Umbilical cord (tissue), 2 donors: ENCODE measurements around the gene USH1G. TPM values are rescaled to one million over a fixed set of nuclear protein-coding genes. Genes with fewer than 3 reads are reported as not detected.

Experiments
- DNase-seq: peaks from one replicate; pipeline ENCODE4 v3.0.0-alpha.2; 2015; ENCODE audit warnings: low spot score
- total RNA-seq: library from RNA; depleted of rRNA; stranded (reverse); fragments of >200 nt; gene quantifications from one replicate; pipeline ENCODE4 v1.2.3, GENCODE V29; 2014; ENCODE audit warnings: low replicate concordance; ENCODE audit not compliant: insufficient read depth

Gene USH1G
- total RNA-seq, 1 donor from 2014 or later = 2.9 TPM

GRCh38 chr17:74903671-74904070, 19.4 kb downstream of the USH1G start:
- no peak for DNase-seq

GRCh38 chr17:74903034-74903433, 20.0 kb downstream of the USH1G start:
- no peak for DNase-seq

GRCh38 chr17:74901353-74902135, 21.5 kb downstream of the USH1G start:
- no peak for DNase-seq

DNA sequence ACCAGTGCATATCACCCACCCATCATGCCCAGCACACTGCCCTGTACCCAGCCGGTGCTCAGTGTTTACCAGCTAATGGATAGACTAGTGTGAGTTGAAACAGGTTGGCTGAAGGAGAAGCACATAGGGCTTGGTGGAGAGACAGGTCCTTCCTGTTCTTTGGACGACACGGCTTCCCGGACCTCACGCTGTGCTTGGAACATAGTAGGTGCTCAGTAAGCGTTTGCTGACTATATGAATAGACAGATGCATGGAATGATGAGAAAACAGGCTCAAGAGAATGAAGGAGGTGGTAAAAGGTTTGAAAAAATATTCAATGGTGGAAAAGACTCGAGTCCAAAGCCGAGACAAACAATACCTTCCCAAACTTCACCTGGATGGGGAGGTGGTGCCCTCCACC, 22.8 kb downstream of the USH1G start:
- no peak for DNase-seq

DNA sequence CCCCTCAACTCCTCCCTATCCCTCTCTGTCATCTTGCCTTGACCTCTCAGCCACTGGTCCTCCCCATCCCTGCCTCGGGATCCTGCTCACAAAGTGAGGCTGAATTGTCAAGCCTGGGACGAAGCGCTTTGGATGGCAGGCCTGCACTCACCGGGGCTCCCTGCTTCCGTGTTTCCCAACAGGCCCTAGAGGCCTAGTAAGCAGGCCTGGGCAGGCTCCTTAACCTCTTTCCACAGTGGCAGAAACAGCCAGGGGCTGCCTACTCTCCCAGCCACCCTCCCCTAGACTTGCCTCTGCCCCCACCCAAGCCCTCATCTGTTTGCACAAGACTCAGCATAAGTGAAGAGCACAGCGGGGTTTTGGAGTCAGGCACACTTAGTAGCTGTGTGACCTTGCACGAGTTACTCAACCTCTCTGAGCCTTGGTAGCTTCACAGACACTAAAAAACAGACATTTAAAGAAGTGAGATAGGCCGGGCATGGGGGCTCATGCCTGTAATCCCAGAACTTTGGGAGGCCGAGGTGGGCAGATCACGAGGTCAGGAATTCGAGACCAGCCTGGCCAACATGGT, 24.6 kb downstream of the USH1G start:
- DNase-seq = peak; percentile 22

DNA sequence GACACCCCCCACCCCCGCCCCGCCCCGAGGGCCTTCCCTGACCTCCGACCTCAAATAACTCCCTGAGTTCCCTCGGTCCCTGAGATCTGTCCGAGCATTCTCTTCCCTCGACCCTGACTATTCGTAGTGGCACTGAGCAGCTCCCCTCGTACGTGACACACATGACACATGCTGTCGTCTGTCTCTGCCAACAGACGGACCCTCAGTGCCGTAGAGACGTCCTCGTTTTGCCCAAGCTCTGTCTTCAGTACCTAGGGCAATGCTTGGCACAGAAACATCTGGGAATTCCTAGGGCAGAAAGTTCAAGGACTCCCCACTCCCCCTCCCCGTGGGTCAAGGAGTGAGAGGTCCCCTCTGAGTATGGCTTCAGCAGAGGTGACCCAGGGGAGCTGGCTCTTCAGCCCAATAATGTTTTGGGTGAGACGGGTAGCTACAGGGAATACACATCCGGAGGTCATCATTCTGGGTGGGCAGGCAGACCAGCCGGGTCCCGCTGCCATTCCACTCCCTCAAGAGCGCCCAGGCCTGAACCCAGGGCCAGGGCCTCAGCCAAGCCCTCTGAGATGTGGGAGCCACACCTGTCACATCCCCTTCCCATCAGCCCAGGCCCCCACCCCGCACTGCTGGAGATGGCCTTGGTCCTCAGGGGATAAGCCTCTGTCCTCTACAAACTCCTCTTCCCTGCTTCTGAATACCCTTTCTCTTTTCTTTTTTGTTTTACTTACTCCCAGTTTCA, 29.0 kb downstream of the USH1G start:
- DNase-seq = no peak

DNA sequence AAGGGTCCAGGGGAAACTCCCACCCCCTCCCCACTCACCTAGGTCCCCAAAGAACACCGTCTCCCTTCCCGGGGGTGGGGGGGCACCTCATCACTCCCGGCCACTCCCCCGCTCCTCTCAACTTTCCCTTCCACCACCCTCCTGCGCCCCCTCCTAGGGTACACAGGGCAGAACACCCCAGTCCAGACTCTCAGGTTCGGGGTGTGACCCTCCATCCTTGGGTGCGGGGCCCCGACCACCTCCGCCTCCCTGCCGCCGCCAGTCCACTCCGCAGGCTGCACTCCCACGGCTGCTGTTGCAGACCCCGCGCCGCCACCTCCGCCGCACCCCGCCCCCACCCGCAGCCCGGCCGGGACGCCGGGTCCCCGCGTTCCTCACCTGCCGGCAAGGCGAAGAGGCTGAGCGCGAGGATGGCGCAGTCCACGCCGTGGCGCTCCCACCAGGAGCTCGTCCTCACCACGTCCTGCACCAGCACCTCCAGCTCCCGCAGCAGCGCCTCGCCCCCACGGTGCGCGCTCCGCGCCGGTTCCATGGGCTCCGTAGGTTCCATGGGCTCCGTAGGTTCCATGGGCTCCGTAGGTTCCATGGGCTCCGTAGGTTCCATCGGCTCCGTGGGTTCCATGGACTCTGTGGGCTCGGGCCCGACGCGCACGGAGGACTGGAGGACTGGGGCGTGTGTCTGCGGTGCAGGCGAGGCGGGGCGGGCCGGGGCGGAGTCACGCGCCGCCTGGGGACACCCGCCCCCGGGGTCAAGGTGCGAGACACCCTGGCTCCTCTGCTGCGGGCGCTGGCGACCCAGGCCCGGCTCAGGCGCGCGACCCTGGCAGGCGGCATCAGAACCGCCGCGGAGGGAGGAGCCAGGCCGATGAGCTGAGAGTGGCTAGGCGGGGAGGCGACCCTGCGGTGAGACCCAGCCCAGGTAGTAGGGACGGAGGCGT, 29.8 kb downstream of the USH1G start, which contains the start of gene FADS6:
Gene FADS6 (minus strand): TSS at position 660 of the 938 bp plus-strand sequence. CDS start 38 bp downstream, at position 622.
- no peak for DNase-seq

- no peak for DNase-seq
These were observed 30.8 kb downstream of the USH1G start for GRCh38 chr17:74892013-74892841.

DNA sequence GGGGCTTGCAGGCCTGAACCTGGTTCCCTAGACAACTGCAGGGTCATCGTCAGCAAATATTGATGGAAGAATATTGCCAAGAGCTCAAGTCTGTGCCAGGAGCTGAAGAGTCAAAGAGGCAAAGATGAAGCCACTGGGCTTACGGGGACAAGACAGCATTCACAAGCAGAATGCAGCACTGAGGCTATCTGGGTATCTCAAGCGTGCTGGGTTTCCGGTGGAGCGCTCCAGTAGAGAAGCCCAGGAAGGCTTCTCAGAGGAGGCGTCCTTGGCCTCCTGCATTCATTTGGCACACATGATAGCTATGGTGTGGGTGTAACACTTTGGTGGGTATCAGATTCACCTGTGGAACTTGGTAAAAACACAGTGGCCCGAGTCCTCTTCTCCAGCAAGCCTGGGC, 32.5 kb downstream of the USH1G start:
- DNase-seq = no peak

DNA sequence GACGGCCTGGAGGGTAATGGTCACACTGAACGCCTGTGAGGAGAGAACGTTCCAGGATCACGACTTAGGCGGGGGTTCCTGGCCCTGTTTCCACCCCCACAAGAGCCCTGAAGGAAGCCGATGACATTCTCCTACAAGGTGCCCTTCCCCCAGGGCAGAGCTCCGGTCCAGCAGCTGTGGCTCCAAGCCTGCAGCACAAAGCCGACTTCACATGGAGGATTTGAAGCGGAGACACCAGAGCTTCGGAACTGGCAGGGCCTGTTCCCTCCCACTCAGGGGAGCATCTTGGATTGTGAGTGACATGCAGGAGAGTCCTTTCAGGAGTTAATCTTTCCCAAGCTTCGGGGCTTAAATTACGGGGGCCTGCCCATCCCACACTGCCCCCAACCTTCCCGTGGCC, 34.6 kb downstream of the USH1G start:
- no peak for DNase-seq

- DNase-seq = no peak
These were observed 39.8 kb downstream of the USH1G start for GRCh38 chr17:74883241-74883745.

DNA sequence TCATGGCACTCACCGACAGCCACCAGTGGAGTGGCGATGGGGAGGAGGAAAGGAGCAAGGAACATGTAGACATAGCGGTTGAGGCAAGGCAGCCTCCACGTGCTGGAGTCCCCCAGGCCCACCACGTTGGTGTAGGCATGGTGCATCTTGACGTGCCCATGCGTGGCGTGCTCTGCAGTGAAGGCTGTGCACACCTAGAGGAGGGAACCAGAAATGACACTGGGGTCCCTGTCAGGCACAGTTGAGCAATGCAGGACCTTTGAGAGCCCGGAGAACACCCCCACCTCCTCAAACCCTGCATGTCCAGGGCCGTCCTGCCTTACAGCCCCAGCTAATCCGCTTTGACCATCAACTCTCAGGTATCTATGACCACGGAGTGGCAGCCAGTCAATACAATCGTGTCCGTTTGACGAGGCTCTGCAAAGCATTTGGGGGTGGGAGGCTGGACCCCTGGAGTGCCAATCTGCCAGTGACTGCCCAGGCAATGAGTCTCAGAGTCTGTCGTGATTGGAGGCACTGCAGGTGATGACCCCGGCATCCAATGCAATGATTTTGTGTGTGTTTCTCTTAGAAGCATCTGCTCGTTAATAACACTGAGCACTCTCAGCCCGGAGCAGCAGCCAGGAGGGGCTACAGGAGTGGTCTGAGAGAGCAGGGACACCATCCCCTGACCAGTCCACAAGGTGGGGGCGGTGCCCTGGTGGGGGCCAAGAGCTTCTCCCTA, 40.4 kb downstream of the USH1G start:
- DNase-seq = no peak

DNA sequence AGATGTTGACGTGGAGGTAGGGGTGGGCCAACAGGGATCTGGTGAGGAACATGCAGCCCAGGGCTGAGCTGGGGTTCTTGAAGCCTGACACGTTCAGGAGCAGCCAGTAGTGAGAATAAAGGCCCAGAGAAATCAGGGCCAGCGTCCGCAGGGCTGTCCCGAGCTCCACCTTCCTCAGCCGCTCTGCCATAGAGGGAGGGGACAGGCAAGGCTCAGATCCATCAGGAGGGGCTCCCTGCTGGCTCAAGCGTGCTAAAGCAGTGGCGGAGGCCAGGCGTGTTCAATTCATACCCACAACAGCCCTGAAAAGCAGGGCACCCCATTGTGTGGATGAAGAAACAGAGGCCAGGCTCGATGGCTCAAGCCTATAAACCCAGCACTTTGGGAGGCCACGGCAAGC, 42.0 kb downstream of the USH1G start:
- no peak for DNase-seq

- no peak for DNase-seq
These were observed 43.7 kb downstream of the USH1G start for GRCh38 chr17:74879308-74879707.

DNA sequence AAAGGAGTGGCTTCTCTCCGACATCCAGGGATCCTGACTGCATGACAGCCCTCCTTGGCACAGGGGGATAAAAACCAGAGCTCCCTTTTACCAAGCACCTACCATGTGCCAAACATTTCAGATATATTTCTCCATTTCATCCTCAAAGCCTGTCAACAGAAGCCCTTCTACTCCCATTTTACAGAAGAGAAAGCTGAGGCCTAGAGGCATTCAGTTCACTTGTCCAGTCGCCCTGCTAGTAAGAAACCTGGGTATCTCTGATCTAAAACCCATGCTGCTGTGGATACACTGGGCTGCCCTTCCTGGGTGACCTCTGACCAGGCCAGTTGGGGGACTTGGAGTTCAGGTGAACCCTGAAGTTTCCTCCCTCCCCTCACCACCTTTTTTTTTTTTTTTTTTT, 44.4 kb downstream of the USH1G start:
- no peak for DNase-seq

DNA sequence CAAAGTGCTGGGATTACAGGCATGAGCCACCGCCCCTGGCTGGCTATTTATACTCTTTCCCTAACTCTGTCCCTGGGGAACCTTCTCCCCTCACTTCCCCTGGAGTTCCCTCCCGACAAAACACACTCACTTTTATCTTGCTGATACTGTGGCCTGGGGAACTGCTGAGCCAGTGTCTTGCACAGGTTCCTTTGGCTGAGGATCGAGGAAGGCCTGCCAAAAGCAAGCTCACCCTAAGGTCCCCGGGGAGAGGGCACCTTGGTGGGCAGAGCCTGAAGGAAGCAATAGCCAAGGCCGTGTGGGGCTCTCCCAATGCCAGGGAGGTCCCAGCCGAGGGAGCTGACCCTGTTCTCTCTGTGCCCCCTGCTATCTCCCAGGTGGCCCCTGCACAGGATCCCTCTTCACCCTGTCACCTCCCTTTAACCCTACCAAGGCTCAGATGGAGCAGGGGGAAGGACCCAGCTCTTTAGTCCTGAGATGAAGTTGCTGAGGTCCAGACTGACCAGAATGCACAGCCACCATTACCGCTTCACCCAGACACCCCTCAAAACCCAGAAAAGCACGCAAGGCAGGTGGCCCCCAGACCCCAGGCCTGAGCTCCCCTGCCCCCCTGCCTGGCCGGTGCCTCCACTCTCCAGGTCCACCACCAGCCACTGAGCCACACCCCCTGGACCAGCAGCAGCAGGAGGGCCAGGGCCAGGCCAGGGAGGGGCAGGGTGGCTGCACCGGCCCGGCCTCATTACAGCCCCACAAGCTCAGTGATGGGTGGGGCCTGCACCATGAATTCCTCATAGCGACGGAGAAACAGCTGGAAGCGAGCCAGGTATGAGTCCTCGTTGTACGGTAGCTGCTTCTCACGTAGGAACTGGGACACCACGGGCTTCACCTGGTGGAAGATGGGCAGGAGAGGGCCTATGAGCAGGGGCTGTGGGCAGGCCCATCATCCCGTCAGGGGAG, 45.2 kb downstream of the USH1G start:
- DNase-seq = peak; percentile 67

- no peak for DNase-seq
These were observed 47.0 kb downstream of the USH1G start for GRCh38 chr17:74875977-74876593.
